ENCODE data around the gene COMMD8.
A peak's percentile ranks its signal among the peaks of the same experiment; 100 is the strongest.

The COMMD8 gene

DNA sequence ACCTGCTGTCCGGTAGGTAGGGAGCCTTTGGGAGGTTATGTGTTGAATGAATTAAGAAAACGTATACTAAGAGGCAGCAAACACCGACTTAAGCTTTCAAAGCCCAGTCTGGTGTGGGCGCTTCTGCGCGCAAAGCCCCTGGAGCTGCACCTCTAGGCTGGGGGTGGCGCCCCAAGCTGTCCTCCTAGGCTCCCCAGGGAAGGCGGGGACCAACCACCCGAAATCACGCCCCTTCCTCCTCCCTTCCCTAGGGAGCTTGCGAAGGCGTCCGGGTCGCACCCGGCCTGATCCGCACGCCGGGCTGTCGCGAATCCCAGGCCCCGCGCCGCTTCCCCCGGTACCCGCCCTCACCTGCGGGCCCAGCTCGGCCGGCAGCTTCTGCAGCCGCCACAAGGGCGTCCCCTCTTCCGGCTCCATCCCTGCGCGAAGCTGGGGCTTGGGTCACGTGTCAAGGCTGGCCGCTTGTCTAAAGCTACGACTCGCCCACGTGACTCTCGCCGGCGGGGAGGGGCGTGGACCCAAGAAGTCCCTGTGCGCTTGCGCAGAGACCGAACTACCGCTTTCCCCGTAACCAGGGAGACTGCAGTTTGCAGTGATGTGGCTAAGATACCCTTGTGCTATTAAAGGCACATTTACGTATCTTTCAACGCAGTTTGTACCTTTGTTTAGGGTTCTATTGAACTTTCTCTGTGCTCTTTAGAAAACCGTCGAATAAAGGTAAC lies at the start of gene COMMD8:
TSS of gene COMMD8 (minus strand) at position 468 of the 722 bp plus-strand sequence. CDS start at position 417, 51 bp downstream.
- TF ChIP-seq, protein P1, sequence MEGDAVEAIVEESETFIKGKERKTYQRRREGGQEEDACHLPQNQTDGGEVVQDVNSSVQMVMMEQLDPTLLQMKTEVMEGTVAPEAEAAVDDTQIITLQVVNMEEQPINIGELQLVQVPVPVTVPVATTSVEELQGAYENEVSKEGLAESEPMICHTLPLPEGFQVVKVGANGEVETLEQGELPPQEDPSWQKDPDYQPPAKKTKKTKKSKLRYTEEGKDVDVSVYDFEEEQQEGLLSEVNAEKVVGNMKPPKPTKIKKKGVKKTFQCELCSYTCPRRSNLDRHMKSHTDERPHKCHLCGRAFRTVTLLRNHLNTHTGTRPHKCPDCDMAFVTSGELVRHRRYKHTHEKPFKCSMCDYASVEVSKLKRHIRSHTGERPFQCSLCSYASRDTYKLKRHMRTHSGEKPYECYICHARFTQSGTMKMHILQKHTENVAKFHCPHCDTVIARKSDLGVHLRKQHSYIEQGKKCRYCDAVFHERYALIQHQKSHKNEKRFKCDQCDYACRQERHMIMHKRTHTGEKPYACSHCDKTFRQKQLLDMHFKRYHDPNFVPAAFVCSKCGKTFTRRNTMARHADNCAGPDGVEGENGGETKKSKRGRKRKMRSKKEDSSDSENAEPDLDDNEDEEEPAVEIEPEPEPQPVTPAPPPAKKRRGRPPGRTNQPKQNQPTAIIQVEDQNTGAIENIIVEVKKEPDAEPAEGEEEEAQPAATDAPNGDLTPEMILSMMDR (conservative IDR thresholded peaks at IDR 0.05; ENCODE audit: low read depth, low read length), result peak; percentile 11
- peak within 1 kb of the TSS; percentile 80 for H3K4me3 ChIP-seq (ENCODE audit: low read length)
- DNase-seq (ENCODE audit: low read depth), result peak; percentile 84

DNA sequence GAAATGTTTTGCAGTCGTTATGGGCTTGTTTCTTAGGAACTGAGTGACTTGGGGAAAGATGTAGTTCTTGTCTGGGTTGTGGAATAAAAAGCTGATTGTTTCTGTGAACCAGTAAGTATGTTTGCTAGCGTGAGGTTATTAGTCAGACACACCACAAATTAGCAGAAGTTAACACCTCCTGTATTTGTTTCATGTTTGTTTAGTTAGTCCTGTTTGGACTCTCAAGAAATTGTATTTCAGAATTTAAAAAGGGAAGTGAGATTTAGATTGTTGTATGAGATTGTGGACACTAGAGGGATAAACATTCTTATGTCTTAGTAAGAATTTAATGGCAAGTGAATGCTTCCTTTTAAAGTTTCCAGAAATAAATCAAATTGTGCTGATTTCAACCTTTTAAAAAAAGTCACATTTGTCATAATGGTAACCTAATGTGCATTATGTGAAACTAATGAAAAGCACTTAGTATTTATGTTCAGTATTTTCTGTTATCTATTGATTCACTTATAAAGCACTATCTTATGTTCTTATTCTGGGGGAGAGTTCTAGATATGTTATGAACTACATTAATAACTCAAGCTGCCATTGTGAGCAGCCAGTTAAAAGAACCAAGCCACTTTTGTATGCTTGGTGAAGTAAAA lies 47.1 kb upstream of the COMMD8 start:
- TF ChIP-seq, protein P1 (conservative IDR thresholded peaks at IDR 0.05; ENCODE audit: low read depth, low read length), result peak; percentile 19
- H3K4me3 ChIP-seq (ENCODE audit: low read length), result no peak overlapping the region
- DNase-seq (ENCODE audit: low read depth), result no peak

DNA sequence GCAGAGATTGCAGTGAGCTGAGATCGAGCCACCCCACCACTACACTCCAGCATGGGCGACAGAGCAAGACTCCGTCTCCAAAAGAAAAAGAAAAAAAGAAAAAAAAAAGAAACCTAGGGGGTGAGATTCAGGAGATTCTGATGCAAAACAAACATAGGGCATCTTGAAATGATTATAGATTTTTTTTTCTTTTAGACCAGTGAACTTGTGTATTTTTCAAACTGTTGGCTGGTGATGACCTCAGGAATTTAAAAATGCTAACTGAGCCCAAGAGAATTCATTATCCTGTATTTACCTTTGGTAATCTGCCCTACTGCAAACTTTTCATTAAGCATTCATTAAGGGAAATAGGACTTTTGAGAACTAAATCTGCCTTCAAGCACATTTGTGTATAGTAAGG lies 42.2 kb upstream of the COMMD8 start:
- H3K4me3 ChIP-seq (ENCODE audit: low read length), result no peak overlapping the region
- TF ChIP-seq, protein P1 (conservative IDR thresholded peaks at IDR 0.05; ENCODE audit: low read depth, low read length), result no peak
- no peak for DNase-seq (ENCODE audit: low read depth)

DNA sequence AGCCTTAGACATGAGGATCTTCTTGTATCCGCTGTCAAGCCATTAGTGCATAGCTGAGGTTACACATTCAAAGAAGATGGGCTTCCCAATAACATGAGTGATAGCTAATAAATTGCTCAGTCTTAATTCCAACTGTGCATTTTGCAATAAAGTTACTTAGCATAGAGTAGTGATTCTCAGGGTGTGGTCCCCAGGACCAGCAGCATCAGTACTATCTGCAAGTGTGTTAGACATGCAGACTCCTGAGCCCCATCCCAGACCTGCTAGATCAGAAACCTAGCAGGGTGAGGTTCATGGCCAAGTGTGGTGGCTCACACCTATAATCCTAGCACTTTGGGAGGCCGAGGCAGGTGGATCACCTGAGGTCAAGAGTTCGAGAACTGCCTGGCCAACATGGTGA lies 41.6 kb upstream of the COMMD8 start:
- no peak overlapping the region for H3K4me3 ChIP-seq (ENCODE audit: low read length)
- TF ChIP-seq, protein P1 (conservative IDR thresholded peaks at IDR 0.05; ENCODE audit: low read depth, low read length), result no peak
- no peak for DNase-seq (ENCODE audit: low read depth)

DNA sequence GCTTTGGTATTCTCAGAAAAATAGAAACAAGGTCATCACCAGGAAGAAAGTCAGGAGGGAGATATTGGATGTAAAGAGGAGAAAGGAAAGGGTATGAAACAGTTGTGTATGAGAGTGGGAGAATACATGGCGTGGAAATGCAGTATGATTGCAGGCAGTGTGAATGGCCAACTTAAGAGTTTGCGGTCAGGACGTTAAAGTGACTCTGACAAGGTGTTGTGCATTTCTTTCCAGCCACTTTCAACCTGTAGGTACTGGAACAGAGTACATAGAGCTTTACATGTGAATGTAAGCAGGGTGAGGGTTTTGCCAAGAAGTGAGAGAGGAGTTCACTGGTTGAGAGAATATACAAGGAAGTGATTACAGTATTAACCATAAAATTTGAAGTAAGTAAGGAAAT lies 37.3 kb upstream of the COMMD8 start:
- DNase-seq (ENCODE audit: low read depth), result no peak
- TF ChIP-seq, protein P1 (conservative IDR thresholded peaks at IDR 0.05; ENCODE audit: low read depth, low read length), result no peak
- H3K4me3 ChIP-seq (ENCODE audit: low read length), result no peak overlapping the region

DNA sequence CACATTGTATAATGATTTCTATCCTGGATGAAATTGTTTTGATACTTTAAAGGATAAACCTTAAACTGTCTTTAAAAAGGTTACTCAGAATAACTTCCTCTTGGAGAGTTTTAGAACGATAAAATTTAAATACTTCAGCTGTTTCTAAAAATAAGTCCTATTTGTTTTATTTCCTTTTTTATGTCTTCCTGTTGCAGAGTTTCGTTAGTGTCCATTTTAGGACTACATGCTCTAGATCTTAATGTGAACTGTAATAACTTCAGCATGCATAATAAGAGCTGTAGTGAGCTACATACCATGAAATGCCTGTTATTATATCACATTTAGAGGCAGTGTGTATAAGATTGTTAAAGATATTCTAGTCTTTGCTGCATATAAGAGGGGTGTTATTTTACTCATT lies 36.2 kb upstream of the COMMD8 start:
- DNase-seq (ENCODE audit: low read depth), result no peak
- H3K4me3 ChIP-seq (ENCODE audit: low read length), result no peak overlapping the region
- TF ChIP-seq, protein P1 (conservative IDR thresholded peaks at IDR 0.05; ENCODE audit: low read depth, low read length), result no peak

DNA sequence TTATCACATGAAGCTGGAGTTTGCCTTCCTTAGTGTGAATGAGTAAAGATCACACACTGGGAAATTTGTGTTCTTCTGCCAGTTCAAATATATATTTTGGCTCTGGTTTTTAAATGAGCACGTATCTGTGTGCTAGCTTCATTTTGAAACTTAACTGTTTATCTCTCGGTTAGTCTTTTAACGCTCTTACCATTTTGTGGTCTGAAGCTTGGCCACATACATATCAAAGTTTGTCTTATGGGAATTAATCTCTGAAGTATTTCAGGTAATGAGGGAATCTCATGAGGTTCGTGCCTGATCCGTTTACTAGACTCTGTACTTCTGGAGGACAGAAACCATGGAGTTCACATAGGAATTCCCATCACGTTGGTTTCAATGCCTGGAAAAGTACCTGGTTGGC lies 35.4 kb upstream of the COMMD8 start:
- H3K4me3 ChIP-seq (ENCODE audit: low read length), result no peak overlapping the region
- TF ChIP-seq, protein P1 (conservative IDR thresholded peaks at IDR 0.05; ENCODE audit: low read depth, low read length), result no peak
- no peak for DNase-seq (ENCODE audit: low read depth)
